Common myeloid progenitor, CD34-positive (primary cell): ENCODE measurements around the gene CYP2A6.
"Not testable (repeated sequence)": the region's sequence is repeated elsewhere in the genome, so short reads cannot be mapped to it uniquely, and the experiment has no call there.

Experiments
- CTCF ChIA-PET: fragments of 350-600 bp; sonication (Branson Sonifier 250); formaldehyde crosslinking; loops from one replicate; lab custom pipeline; 2021; ENCODE audit warnings: antibody characterized with exemption; lab: Charles Lee
- POLR2A ChIA-PET: fragments of 350-600 bp; sonication (Branson Sonifier 250); formaldehyde crosslinking; loops from one replicate; lab custom pipeline; 2021; ENCODE audit warnings: antibody characterized with exemption; lab: Charles Lee
- DNase-seq, 3 donors: peaks; one replicate each; pipeline versions ENCODE4 v3.0.0 to v3.0.0-alpha.2; 2013
- H3K27ac ChIP-seq, 2 experiments: 1 replicate in 1 of 2; 2 replicates in 1 of 2; pipeline ENCODE4 v1.7.0; 2013; ENCODE audit warnings: inconsistent platforms in 2 of 2, low read length in 2 of 2, mild to moderate bottlenecking in 2 of 2, low read depth in 1 of 2, moderate library complexity in 1 of 2; ENCODE audit not compliant: severe bottlenecking in 2 of 2, insufficient read depth in 1 of 2, poor library complexity in 1 of 2
- H3K27me3 ChIP-seq, 5 experiments: replicated peaks in 2 of 5; 1 replicate in 3 of 5; 2 replicates in 2 of 5; pipeline versions ENCODE4 v1.6.1 to v1.7.0; 2013; ENCODE audit warnings: low read length in 4 of 5, mild to moderate bottlenecking in 2 of 5, moderate library complexity in 2 of 5, inconsistent platforms in 1 of 5; ENCODE audit not compliant: insufficient read depth in 5 of 5, control insufficient read depth in 4 of 5
- H3K36me3 ChIP-seq, 4 experiments: 1 replicate in 2 of 4; 2 replicates in 2 of 4; pipeline versions ENCODE4 v1.6.1 to v1.7.0; 2013; ENCODE audit warnings: low read length in 3 of 4, control low read depth in 1 of 4, mild to moderate bottlenecking in 1 of 4; ENCODE audit not compliant: control insufficient read depth in 4 of 4, insufficient read depth in 4 of 4
- H3K4me1 ChIP-seq, 4 experiments: 1 replicate in 3 of 4; 2 replicates in 1 of 4; pipeline versions ENCODE4 v1.6.1 to v1.7.1; 2013; ENCODE audit warnings: low read length in 3 of 4, mild to moderate bottlenecking in 3 of 4, control low read depth in 1 of 4, inconsistent platforms in 1 of 4, moderate library complexity in 1 of 4; ENCODE audit not compliant: control insufficient read depth in 4 of 4, insufficient read depth in 4 of 4; ENCODE audit errors: control extremely low read depth in 1 of 4
- H3K4me3 ChIP-seq, 7 experiments: 1 replicate in 4 of 7; 2 replicates in 3 of 7; pipeline versions ENCODE4 v1.5.1 to v1.7.0; 2013; ENCODE audit warnings: mild to moderate bottlenecking in 7 of 7, low read length in 6 of 7, moderate library complexity in 6 of 7, inconsistent platforms in 2 of 7, low read depth in 2 of 7, control low read depth in 1 of 7; ENCODE audit not compliant: insufficient read depth in 4 of 7, control insufficient read depth in 1 of 7; ENCODE audit errors: extremely low read depth in 1 of 7
- H3K9me3 ChIP-seq, 5 experiments: 1 replicate in 4 of 5; 2 replicates in 1 of 5; pipeline versions ENCODE4 v1.6.1 to v1.7.1; 2013; ENCODE audit warnings: low read length in 4 of 5, mild to moderate bottlenecking in 2 of 5, inconsistent platforms in 1 of 5, low read depth in 1 of 5, moderate library complexity in 1 of 5; ENCODE audit not compliant: control insufficient read depth in 4 of 5, insufficient read depth in 2 of 5; ENCODE audit errors: control extremely low read depth in 1 of 5
- WGBS: methylation state at CpG from one replicate; pipeline ENCODE4 v1.1.5; 2013; ENCODE audit not compliant: insufficient coverage; 5-methylcytosine and 5-hydroxymethylcytosine counted together

Gene CYP2A6

DNA sequence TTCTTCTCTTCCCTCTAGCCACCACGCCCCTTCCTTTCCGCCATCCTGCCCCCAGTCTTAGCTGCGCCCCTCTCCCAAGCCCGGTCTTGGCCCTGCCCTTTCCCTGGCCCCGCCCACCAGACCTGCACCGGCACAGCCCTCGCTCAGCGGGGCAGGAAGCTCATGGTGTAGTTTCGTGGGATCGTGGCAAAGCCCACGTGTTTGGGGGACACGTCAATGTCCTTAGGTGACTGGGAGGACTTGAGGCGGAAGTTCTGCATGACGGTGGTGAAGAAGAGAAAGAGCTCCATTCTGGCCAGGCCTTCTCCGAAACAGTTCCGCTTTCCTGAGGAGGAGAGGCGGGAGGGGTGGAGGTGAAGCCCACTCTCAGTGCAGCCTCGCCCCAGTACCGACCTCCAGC, 6.6 kb downstream of the CYP2A6 start:
- peak; percentile 80 to 92 (median 88) for DNase-seq
- H3K4me3 ChIP-seq, result peak overlapping the region in 6 of 7 experiments; percentile 7 to 64 (median 43)
- H3K9me3 ChIP-seq, POLR2A ChIA-PET, H3K27ac ChIP-seq, H3K36me3 ChIP-seq, H3K27me3 ChIP-seq: not testable (repeated sequence)
- CTCF ChIA-PET, result interaction anchor here (1.5 kb wide), 1 partner anchor 36 kb away, joined by 3 read pairs; no protein-coding TSS in a partner anchor
- 0% methylated on average over 1 of the region's 19 CpGs for WGBS
- H3K4me1 ChIP-seq, result peaks cover 0 to 14% (median 8%) of the 10 kb centered on the region in 4 experiments

DNA sequence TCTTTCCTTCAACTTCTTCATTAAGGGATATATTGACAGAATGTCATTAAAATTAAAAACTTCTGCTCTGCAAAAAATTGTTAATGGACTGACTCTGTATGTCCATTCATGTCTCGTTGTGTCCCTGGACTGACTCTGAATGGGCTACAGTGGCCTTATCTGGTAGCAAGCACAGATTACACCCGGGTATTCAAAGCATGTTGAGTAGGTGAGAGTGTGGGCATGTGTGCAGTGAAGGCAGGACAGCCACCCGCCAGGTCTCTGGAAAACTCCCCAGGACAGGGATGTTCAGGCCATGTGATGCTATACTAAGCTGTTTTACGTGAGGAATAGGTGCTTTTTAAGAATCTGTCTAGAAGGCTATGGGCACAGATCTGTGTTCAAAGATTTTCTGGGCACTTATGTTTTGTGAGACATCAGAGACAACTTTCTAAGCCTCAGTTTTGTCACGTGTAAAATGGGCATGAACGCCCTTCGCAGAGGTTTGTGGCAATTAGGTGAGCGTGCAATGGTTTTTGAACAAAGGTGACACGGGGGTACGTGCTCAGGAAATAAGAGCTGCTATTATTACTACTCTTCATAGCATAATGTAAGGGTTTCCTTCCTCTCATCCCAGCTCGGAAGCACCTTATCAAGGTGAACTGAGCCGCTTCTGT, 7.1 kb downstream of the CYP2A6 start:
- H3K4me1 ChIP-seq, POLR2A ChIA-PET, H3K27me3 ChIP-seq, DNase-seq, H3K9me3 ChIP-seq, CTCF ChIA-PET, H3K36me3 ChIP-seq: not testable (repeated sequence)
- Histone ChIP-seq H3K4me3 (peak overlapping the region in 6 of 7 experiments; percentile 7 to 64 (median 37)), H3K27ac (peak overlapping the region in 1 of 2 experiments; percentile 6)
- WGBS, result 10% methylated on average over 4 of the region's 12 CpGs

- H3K27me3 ChIP-seq, CTCF ChIA-PET, H3K4me1 ChIP-seq, H3K9me3 ChIP-seq, DNase-seq, H3K27ac ChIP-seq, H3K36me3 ChIP-seq, POLR2A ChIA-PET, H3K4me3 ChIP-seq: not testable (repeated sequence)
- no CpG with 5 or more reads among the region's 3 CpGs for WGBS
Observed at GRCh38 chr19:40842012-40842411, 8.2 kb downstream of the CYP2A6 start.

DNA sequence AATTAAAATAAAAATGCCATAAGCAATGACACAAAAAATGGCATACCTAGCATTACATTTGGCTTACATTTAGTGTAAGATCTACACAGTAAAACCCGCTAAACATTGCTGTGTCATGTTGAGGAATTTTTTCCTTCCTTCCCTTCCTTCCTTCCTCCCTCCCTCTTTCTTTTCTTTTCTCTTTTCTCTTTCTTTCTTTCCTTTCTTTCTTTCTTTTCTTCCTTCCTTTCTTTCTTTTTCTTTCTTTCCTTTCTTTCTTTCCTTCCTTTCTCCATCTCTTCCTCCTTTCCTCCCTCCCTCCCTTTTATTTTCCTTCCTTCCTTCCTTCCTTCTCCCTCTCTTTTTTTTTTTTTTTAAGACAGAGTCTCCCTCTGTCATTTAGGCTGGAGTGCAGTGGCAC, 11.8 kb downstream of the CYP2A6 start:
- H3K27me3 ChIP-seq, H3K36me3 ChIP-seq, POLR2A ChIA-PET, DNase-seq, H3K27ac ChIP-seq, H3K4me3 ChIP-seq, H3K9me3 ChIP-seq, H3K4me1 ChIP-seq, CTCF ChIA-PET: not testable (repeated sequence)
- WGBS, result 50% methylated on average over 1 of the region's 1 CpG

DNA sequence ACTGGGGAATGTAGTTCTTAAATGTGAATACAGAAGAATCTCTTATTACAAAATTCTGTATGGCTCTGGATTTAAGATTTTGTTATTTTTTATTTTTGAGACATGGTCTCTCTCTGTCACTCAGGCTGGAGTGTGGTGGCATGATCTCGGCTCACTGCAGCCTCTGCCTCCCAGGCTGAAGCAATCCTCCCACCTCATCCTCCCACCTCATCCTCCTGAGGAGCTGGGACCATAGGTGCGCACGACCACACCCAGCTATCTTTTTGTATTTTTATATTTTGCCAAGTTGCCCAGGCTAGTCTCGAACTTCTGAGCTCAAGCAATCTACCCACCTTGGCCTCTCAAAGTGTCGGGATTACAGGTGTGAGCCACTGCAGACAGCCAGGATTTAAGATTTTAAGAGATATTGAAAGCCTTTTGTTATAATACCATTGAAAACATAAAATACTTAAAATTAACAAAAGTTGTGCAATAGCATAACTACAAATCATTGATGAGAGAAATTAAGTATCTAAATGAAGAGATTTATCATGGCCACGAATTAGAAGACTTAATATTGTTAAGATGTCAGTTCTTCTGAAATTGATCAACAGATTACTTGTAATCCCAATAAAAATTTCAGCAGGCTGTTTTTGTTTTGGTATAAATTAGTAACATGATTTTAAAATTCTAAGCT, 13.4 kb downstream of the CYP2A6 start:
- WGBS, result 92% methylated on average over 2 of the region's 6 CpGs
- no peaks in the 10 kb centered on the region for H3K27me3 ChIP-seq
- no peak overlapping the region for H3K4me3 ChIP-seq
- no peak for DNase-seq
- no peaks in the 10 kb centered on the region for H3K36me3 ChIP-seq
- POLR2A ChIA-PET, result no interaction called here
- CTCF ChIA-PET, result interaction anchor here (0.6 kb wide), 1 partner anchor 996 kb away, joined by 3 read pairs; no protein-coding TSS in a partner anchor
- no peak overlapping the region for H3K27ac ChIP-seq
- H3K9me3 ChIP-seq, result no peaks in the 10 kb centered on the region
- peaks cover 0 to 7% (median 3%) of the 10 kb centered on the region in 4 experiments for H3K4me1 ChIP-seq

GRCh38 chr19:40833728-40834533, 16.3 kb downstream of the CYP2A6 start:
- H3K36me3 ChIP-seq, H3K4me3 ChIP-seq, H3K4me1 ChIP-seq, CTCF ChIA-PET, H3K9me3 ChIP-seq, H3K27me3 ChIP-seq, POLR2A ChIA-PET: not testable (repeated sequence)
- WGBS, result no CpG with 5 or more reads among the region's 7 CpGs
- DNase-seq, result peak in 1 of 3 donors; percentile 53
- peak overlapping the region in 1 of 2 experiments; percentile 76 for H3K27ac ChIP-seq

GRCh38 chr19:40832431-40832790, 17.8 kb downstream of the CYP2A6 start:
- H3K9me3 ChIP-seq, H3K27ac ChIP-seq, H3K27me3 ChIP-seq, CTCF ChIA-PET, H3K36me3 ChIP-seq, H3K4me3 ChIP-seq, DNase-seq, H3K4me1 ChIP-seq: not testable (repeated sequence)
- POLR2A ChIA-PET, result interaction anchor here (1.3 kb wide), 1 partner anchor 23 kb away, joined by 3 read pairs; no protein-coding TSS in a partner anchor
- WGBS, result 67% methylated on average over 2 of the region's 4 CpGs
